Measurements from ENCODE around the gene IFI27. TPM values are rescaled to one million over a fixed set of nuclear protein-coding genes. Genes with fewer than 3 reads are reported as not detected.

The IFI27 gene
- total and polyA plus RNA-seq, 4 donors, result 94.1 to 883 (median 378) TPM

DNA sequence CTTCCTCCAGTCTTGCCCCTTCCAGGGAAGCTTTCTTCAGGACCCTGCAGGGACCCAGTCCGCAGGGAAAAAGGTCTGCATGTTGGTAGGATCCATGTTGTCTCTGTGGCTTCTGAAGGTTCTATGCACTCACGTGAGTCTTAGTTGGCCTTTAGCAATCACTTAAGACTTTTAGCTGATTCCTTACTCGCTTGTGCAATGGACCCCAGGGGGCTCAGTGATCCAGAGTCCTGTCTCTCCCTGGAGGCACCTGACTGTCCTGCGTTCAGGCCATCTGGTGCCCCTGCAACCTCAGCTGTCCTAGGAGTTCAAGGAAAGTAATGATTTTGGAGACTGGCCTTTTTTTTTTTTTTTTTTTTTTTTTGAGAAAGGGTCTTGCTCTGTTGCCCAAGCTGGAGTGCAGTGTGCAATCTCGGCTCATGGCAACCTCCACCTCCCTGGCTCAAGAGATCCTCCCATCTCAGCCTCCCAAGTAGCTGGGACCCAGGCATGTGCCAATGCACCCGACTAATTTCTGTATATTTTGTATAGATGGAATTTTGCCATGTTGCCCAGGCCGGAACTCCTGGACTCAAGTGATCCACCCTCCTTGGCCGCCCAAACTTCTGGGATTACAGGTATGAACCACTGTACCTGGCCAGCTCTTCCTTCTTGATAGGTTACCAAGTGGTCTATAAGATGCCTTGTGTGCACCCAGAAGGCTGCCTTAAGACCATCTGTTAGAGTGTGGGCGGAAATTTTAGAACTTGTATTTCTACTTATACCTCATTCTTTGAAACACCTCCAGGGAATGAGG lies 14.2 kb downstream of the IFI27 start:
- peaks cover 0 to 6% (median 0%) of the 10 kb centered on the region in 4 donors for H3K36me3 ChIP-seq (ENCODE audit: control insufficient read depth in 4 of 4, insufficient read depth in 4 of 4, low read length in 4 of 4)
- H3K9me3 ChIP-seq (ENCODE audit: control insufficient read depth in 4 of 4, insufficient read depth in 3 of 4, low read length in 3 of 4), result peaks cover 0 to 5% (median 0%) of the 10 kb centered on the region in 4 donors
- no peaks in the 10 kb centered on the region for H3K27me3 ChIP-seq (ENCODE audit: control insufficient read depth in 3 of 3, insufficient read depth in 3 of 3, low read length in 2 of 3)
- no peak overlapping the region for H3K4me3 ChIP-seq
- no peak for DNase-seq
- ATAC-seq (ENCODE audit: insufficient read depth, low FRiP score), result no peak
- no peak overlapping the region for H3K9ac ChIP-seq (ENCODE audit: insufficient read depth in 1 of 2, low read length in 2 of 2)
- TF ChIP-seq, protein P1, sequence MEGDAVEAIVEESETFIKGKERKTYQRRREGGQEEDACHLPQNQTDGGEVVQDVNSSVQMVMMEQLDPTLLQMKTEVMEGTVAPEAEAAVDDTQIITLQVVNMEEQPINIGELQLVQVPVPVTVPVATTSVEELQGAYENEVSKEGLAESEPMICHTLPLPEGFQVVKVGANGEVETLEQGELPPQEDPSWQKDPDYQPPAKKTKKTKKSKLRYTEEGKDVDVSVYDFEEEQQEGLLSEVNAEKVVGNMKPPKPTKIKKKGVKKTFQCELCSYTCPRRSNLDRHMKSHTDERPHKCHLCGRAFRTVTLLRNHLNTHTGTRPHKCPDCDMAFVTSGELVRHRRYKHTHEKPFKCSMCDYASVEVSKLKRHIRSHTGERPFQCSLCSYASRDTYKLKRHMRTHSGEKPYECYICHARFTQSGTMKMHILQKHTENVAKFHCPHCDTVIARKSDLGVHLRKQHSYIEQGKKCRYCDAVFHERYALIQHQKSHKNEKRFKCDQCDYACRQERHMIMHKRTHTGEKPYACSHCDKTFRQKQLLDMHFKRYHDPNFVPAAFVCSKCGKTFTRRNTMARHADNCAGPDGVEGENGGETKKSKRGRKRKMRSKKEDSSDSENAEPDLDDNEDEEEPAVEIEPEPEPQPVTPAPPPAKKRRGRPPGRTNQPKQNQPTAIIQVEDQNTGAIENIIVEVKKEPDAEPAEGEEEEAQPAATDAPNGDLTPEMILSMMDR (IDR thresholded peaks at IDR 0.05; ENCODE audit: control extremely low read depth, extremely low read depth), result no peak
- peaks cover 0 to 10% (median 0%) of the 10 kb centered on the region in 5 donors for H3K4me1 ChIP-seq (ENCODE audit: control insufficient read depth in 5 of 5, insufficient read depth in 5 of 5, low read length in 5 of 5)
- 82 to 87% methylated on average over 9 of the region's 9 CpGs for WGBS, 2 donors
- H3K27ac ChIP-seq (ENCODE audit: low read depth in 1 of 2, low read length in 1 of 2), result no peak overlapping the region

DNA sequence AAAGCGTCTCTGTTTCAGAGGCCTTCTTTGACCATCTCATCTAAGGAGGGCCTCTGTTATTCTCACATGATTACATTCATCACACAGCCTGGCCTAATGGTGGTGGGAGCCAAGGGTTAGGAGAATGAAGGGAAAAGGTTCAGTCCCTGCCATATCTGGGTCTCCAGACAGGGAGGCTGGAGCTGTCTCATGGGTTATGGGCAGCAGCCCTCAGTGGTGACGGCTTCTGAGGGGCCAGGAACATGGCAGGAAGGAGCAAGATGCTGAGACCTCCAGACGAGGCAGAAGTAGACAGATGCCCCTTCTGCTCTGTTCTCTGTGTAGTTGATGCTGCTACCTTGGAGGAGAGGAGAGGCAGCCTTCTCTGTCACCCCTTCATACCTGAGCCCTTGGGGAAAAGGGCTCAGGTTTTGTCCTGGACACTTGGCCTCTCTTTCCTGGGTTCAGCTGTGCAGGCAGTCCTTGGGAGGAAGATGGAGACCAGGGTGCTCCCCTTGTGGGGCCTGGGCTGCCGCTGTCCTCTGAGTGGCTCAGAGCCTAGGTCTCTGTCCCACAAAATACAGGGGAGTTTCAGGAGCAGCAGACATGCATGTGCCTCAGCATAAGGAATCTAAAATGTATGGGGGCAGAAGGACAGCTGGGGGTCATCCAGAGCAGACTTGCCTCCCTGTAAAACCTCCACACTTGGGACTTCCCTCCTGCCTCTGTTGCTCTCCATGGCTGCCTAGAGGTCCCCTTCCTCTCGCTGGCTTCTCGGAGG lies 15.3 kb downstream of the IFI27 start:
- H3K27me3 ChIP-seq (ENCODE audit: control insufficient read depth in 3 of 3, insufficient read depth in 3 of 3, low read length in 2 of 3), result no peaks in the 10 kb centered on the region
- no peak overlapping the region for H3K9ac ChIP-seq (ENCODE audit: insufficient read depth in 1 of 2, low read length in 2 of 2)
- TF ChIP-seq, protein P1 (IDR thresholded peaks at IDR 0.05; ENCODE audit: control extremely low read depth, extremely low read depth), result no peak
- H3K36me3 ChIP-seq (ENCODE audit: control insufficient read depth in 4 of 4, insufficient read depth in 4 of 4, low read length in 4 of 4), result peaks cover 0 to 6% (median 0%) of the 10 kb centered on the region in 4 donors
- H3K9me3 ChIP-seq (ENCODE audit: control insufficient read depth in 4 of 4, insufficient read depth in 3 of 4, low read length in 3 of 4), result no peaks in the 10 kb centered on the region
- peaks cover 0 to 18% (median 5%) of the 10 kb centered on the region in 5 donors for H3K4me1 ChIP-seq (ENCODE audit: control insufficient read depth in 5 of 5, insufficient read depth in 5 of 5, low read length in 5 of 5)
- no peak overlapping the region for H3K27ac ChIP-seq (ENCODE audit: low read depth in 1 of 2, low read length in 1 of 2)
- H3K4me3 ChIP-seq, result no peak overlapping the region
- DNase-seq, result no peak
- no peak for ATAC-seq (ENCODE audit: insufficient read depth, low FRiP score)
- WGBS, 2 donors, result 91 to 94% methylated on average over 6 of the region's 6 CpGs

DNA sequence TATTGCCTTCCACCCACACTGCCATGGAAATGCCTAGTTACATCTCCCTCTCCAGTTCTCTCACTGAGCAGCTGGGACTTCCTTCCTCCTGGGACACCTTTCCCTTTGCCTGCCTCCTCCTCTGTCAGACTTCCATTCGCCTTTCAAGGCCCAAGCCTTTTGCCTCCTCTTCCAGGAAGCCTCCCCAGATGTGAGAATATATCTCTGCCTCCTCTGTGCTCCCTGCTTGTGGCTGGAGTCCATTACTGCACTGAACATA lies 15.8 kb downstream of the IFI27 start:
- DNase-seq, result no peak
- Histone ChIP-seq H3K36me3 (ENCODE audit: control insufficient read depth in 4 of 4, insufficient read depth in 4 of 4, low read length in 4 of 4) (peaks cover 0 to 6% (median 0%) of the 10 kb centered on the region in 4 donors), H3K9ac (ENCODE audit: insufficient read depth in 1 of 2, low read length in 2 of 2) (no peak overlapping the region), H3K27ac (ENCODE audit: low read depth in 1 of 2, low read length in 1 of 2) (no peak overlapping the region), H3K27me3 (ENCODE audit: control insufficient read depth in 3 of 3, insufficient read depth in 3 of 3, low read length in 2 of 3) (no peaks in the 10 kb centered on the region), H3K4me1 (ENCODE audit: control insufficient read depth in 5 of 5, insufficient read depth in 5 of 5, low read length in 5 of 5) (peaks cover 0 to 18% (median 5%) of the 10 kb centered on the region in 5 donors), H3K9me3 (ENCODE audit: control insufficient read depth in 4 of 4, insufficient read depth in 3 of 4, low read length in 3 of 4) (no peaks in the 10 kb centered on the region), H3K4me3 (no peak overlapping the region)
- WGBS, 2 donors, result 77 to 87% methylated on average over 1 of the region's 1 CpG
- ATAC-seq (ENCODE audit: insufficient read depth, low FRiP score), result no peak
- TF ChIP-seq, protein P1 (IDR thresholded peaks at IDR 0.05; ENCODE audit: control extremely low read depth, extremely low read depth), result no peak
